ENCODE measurements around the gene GP2.

The GP2 gene

GRCh38 chr16:20348365-20349185 is 21.3 kb upstream of the GP2 start:
- no peaks in the 10 kb centered on the region for H3K27me3 ChIP-seq (ENCODE audit: insufficient read depth, low read length)
- H3K36me3 ChIP-seq (ENCODE audit: insufficient read depth, low read length): no peaks in the 10 kb centered on the region
- no peak overlapping the region for H3K27ac ChIP-seq (ENCODE audit: low read depth, low read length)
- H3K4me3 ChIP-seq (ENCODE audit: low read depth, low read length): no peak overlapping the region
- no peaks in the 10 kb centered on the region for H3K4me1 ChIP-seq (ENCODE audit: control insufficient read depth, insufficient read depth, low read length, unreplicated experiment)
- H2AFZ ChIP-seq (ENCODE audit: low read length, unreplicated experiment): no peak overlapping the region
- no peaks in the 10 kb centered on the region for H3K79me2 ChIP-seq (ENCODE audit: control insufficient read depth, insufficient read depth, low read length, unreplicated experiment)

- H3K4me1 ChIP-seq (ENCODE audit: control insufficient read depth, insufficient read depth, low read length, unreplicated experiment): no peaks in the 10 kb centered on the region
- no peak overlapping the region for H3K4me3 ChIP-seq (ENCODE audit: low read depth, low read length)
- H2AFZ ChIP-seq (ENCODE audit: low read length, unreplicated experiment): no peak overlapping the region
- no peak overlapping the region for H3K27ac ChIP-seq (ENCODE audit: low read depth, low read length)
- no peaks in the 10 kb centered on the region for H3K36me3 ChIP-seq (ENCODE audit: insufficient read depth, low read length)
- no peaks in the 10 kb centered on the region for H3K79me2 ChIP-seq (ENCODE audit: control insufficient read depth, insufficient read depth, low read length, unreplicated experiment)
- H3K27me3 ChIP-seq (ENCODE audit: insufficient read depth, low read length): no peaks in the 10 kb centered on the region
These were observed 20.5 kb upstream of the GP2 start for GRCh38 chr16:20347666-20348364.

- Histone ChIP-seq H2AFZ (ENCODE audit: low read length, unreplicated experiment) (no peak overlapping the region), H3K79me2 (ENCODE audit: control insufficient read depth, insufficient read depth, low read length, unreplicated experiment) (no peaks in the 10 kb centered on the region), H3K36me3 (ENCODE audit: insufficient read depth, low read length) (no peaks in the 10 kb centered on the region), H3K4me1 (ENCODE audit: control insufficient read depth, insufficient read depth, low read length, unreplicated experiment) (no peaks in the 10 kb centered on the region), H3K4me3 (ENCODE audit: low read depth, low read length) (no peak overlapping the region), H3K27ac (ENCODE audit: low read depth, low read length) (no peak overlapping the region), H3K27me3 (ENCODE audit: insufficient read depth, low read length) (no peaks in the 10 kb centered on the region)
These were observed 17.3 kb upstream of the GP2 start for GRCh38 chr16:20344611-20345010.

DNA sequence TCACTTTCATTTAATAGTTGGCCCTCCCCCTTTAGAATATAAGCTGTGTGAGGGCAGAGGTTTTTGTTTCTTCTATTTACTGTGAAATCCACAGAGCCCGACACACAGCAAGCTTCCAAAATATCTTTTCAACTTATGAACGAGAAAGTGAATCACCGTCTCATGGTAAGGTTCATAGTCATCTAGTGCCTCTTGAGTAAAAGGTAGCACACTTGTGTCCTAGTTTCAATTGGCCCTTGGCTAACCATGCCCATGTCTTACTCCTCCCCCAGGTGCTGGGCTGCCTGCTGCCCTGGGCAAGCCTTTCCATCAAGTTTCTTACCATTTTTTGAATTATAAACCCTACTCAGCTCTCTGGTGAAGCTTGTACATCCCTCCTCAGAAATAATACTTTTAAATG is 12.4 kb upstream of the GP2 start:
- Histone ChIP-seq H2AFZ (ENCODE audit: low read length, unreplicated experiment) (no peak overlapping the region), H3K4me3 (ENCODE audit: low read depth, low read length) (no peak overlapping the region), H3K4me1 (ENCODE audit: control insufficient read depth, insufficient read depth, low read length, unreplicated experiment) (no peaks in the 10 kb centered on the region), H3K79me2 (ENCODE audit: control insufficient read depth, insufficient read depth, low read length, unreplicated experiment) (no peaks in the 10 kb centered on the region), H3K36me3 (ENCODE audit: insufficient read depth, low read length) (no peaks in the 10 kb centered on the region), H3K27ac (ENCODE audit: low read depth, low read length) (no peak overlapping the region), H3K27me3 (ENCODE audit: insufficient read depth, low read length) (no peaks in the 10 kb centered on the region)

DNA sequence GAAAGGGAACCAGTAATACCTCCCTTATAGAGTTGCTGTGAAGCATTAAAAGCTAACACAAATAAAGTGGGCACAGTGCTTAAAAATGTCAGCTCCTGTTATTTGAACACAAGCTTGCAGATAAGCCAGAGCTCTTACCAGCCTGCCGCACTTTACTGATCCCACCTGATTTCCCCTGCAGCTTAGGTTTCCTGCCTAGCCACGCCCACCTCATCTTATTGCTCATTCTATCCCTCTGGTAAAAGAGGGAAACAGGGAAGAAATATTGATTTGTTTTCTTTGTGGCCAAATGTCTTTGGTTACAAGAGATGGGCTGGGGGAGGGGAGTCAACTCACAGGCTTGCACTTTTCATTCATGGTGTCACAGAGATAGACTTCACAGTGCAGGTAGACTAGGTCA is 9.6 kb upstream of the GP2 start:
- Histone ChIP-seq H3K27ac (ENCODE audit: low read depth, low read length) (no peak overlapping the region), H2AFZ (ENCODE audit: low read length, unreplicated experiment) (no peak overlapping the region), H3K27me3 (ENCODE audit: insufficient read depth, low read length) (no peaks in the 10 kb centered on the region), H3K4me3 (ENCODE audit: low read depth, low read length) (no peak overlapping the region), H3K79me2 (ENCODE audit: control insufficient read depth, insufficient read depth, low read length, unreplicated experiment) (no peaks in the 10 kb centered on the region), H3K36me3 (ENCODE audit: insufficient read depth, low read length) (no peaks in the 10 kb centered on the region), H3K4me1 (ENCODE audit: control insufficient read depth, insufficient read depth, low read length, unreplicated experiment) (no peaks in the 10 kb centered on the region)

DNA sequence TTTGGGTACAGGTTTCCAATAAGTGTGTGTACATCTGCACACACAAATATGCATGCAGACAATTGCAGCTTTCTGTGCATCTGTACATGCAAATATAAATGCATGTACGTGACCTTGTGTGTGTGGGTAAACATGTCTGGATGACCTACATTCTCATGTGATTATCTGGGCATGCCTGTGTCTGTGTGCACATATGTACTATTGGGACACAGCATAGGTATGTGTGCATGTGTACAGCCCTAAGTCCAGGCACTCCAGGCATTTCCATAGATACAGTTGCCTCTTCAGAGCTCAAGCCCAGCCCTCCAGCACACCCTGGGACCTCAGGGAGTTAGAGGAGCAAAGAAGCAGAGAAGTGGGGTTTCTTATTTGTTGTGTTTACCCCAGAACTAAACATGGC is 7.1 kb upstream of the GP2 start:
- Histone ChIP-seq H3K79me2 (ENCODE audit: control insufficient read depth, insufficient read depth, low read length, unreplicated experiment) (no peaks in the 10 kb centered on the region), H2AFZ (ENCODE audit: low read length, unreplicated experiment) (no peak overlapping the region), H3K27me3 (ENCODE audit: insufficient read depth, low read length) (no peaks in the 10 kb centered on the region), H3K36me3 (ENCODE audit: insufficient read depth, low read length) (no peaks in the 10 kb centered on the region), H3K27ac (ENCODE audit: low read depth, low read length) (no peak overlapping the region), H3K4me3 (ENCODE audit: low read depth, low read length) (no peak overlapping the region), H3K4me1 (ENCODE audit: control insufficient read depth, insufficient read depth, low read length, unreplicated experiment) (no peaks in the 10 kb centered on the region)

DNA sequence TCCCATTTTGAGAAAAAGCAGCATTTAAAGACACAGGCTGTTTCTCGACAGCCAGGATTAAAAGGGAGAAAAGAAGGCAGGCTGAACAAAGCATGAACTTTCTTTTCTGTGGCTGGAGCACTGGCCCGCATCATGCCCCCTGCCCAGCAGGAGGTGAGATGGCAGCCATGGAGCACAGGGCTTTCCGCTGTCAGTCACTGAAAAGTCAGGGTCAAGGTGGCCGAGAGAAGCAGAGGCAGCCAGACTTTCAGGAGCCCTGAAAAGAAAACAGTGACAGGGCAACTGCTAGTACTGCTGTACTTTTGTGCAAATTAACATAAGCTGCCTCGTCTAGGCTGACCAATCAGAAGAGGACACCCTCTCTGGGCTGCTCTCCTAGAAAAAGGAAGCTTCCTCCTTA is 5.8 kb upstream of the GP2 start:
- Histone ChIP-seq H2AFZ (ENCODE audit: low read length, unreplicated experiment) (no peak overlapping the region), H3K4me3 (ENCODE audit: low read depth, low read length) (no peak overlapping the region), H3K27ac (ENCODE audit: low read depth, low read length) (no peak overlapping the region), H3K79me2 (ENCODE audit: control insufficient read depth, insufficient read depth, low read length, unreplicated experiment) (no peaks in the 10 kb centered on the region), H3K27me3 (ENCODE audit: insufficient read depth, low read length) (no peaks in the 10 kb centered on the region), H3K4me1 (ENCODE audit: control insufficient read depth, insufficient read depth, low read length, unreplicated experiment) (no peaks in the 10 kb centered on the region), H3K36me3 (ENCODE audit: insufficient read depth, low read length) (no peaks in the 10 kb centered on the region)

GRCh38 chr16:20332411-20332810 is 5.1 kb upstream of the GP2 start:
- Histone ChIP-seq H3K27ac (ENCODE audit: low read depth, low read length) (no peak overlapping the region), H3K36me3 (ENCODE audit: insufficient read depth, low read length) (no peaks in the 10 kb centered on the region), H3K4me1 (ENCODE audit: control insufficient read depth, insufficient read depth, low read length, unreplicated experiment) (no peaks in the 10 kb centered on the region), H3K4me3 (ENCODE audit: low read depth, low read length) (no peak overlapping the region), H3K79me2 (ENCODE audit: control insufficient read depth, insufficient read depth, low read length, unreplicated experiment) (no peaks in the 10 kb centered on the region), H2AFZ (ENCODE audit: low read length, unreplicated experiment) (no peak overlapping the region), H3K27me3 (ENCODE audit: insufficient read depth, low read length) (no peaks in the 10 kb centered on the region)

DNA sequence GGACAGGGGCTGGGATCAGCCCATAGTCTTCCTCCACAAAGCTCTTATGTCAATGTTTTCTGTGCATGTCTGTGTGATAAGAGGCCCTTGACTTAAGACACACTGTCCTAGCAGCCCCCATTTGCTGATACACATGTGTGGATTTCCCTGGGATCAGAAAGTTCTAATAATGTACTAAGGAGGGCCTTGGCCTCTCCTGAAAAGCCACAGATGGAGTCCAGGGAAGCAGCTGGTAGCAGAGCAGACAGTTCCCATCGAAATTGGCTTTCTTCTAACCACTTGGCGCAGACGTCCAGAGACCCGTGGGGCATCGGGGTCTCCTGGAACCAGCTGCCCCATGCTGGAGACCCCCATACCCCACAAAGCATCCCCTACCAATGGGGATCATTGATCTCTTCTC is 4.3 kb upstream of the GP2 start:
- no peaks in the 10 kb centered on the region for H3K4me1 ChIP-seq (ENCODE audit: control insufficient read depth, insufficient read depth, low read length, unreplicated experiment)
- no peak overlapping the region for H3K4me3 ChIP-seq (ENCODE audit: low read depth, low read length)
- H3K27me3 ChIP-seq (ENCODE audit: insufficient read depth, low read length): no peaks in the 10 kb centered on the region
- no peaks in the 10 kb centered on the region for H3K36me3 ChIP-seq (ENCODE audit: insufficient read depth, low read length)
- H3K79me2 ChIP-seq (ENCODE audit: control insufficient read depth, insufficient read depth, low read length, unreplicated experiment): no peaks in the 10 kb centered on the region
- no peak overlapping the region for H2AFZ ChIP-seq (ENCODE audit: low read length, unreplicated experiment)
- H3K27ac ChIP-seq (ENCODE audit: low read depth, low read length): no peak overlapping the region

GRCh38 chr16:20329392-20330138 is 2.3 kb upstream of the GP2 start:
- Histone ChIP-seq H3K4me3 (ENCODE audit: low read depth, low read length) (no peak overlapping the region), H3K4me1 (ENCODE audit: control insufficient read depth, insufficient read depth, low read length, unreplicated experiment) (no peaks in the 10 kb centered on the region), H3K36me3 (ENCODE audit: insufficient read depth, low read length) (no peaks in the 10 kb centered on the region), H3K27me3 (ENCODE audit: insufficient read depth, low read length) (no peaks in the 10 kb centered on the region), H2AFZ (ENCODE audit: low read length, unreplicated experiment) (no peak overlapping the region), H3K27ac (ENCODE audit: low read depth, low read length) (no peak overlapping the region), H3K79me2 (ENCODE audit: control insufficient read depth, insufficient read depth, low read length, unreplicated experiment) (no peaks in the 10 kb centered on the region)

All from ACC112 (cell line).